Breast epithelium (tissue), 4 donors: ENCODE measurements around the gene PATJ. TPM values are rescaled to one million over a fixed set of nuclear protein-coding genes. Genes with fewer than 3 reads are reported as not detected.

Experiments used
- DNase-seq, 2 donors: peaks; one replicate each; pipeline ENCODE4 v3.0.0-alpha.2; 2019; ENCODE audit warnings: low spot score in 2 of 2
- H3K27ac ChIP-seq, 2 donors: fragments of 200-600 bp; sonication (generic) in 1 of 2; one replicate each; pipeline ENCODE4 v1.5.1; 2016 to 2019; ENCODE audit warnings: mild to moderate bottlenecking in 1 of 2
- H3K27me3 ChIP-seq, 2 donors: fragments of 200-600 bp; sonication (generic) in 1 of 2; one replicate each; pipeline versions ENCODE4 v1.5.1 to v1.6.0; 2017 to 2019; ENCODE audit warnings: control low read depth in 1 of 2, mild to moderate bottlenecking in 1 of 2
- H3K36me3 ChIP-seq: fragments of 200-600 bp; one replicate; pipeline ENCODE4 v1.5.1; 2019
- H3K4me1 ChIP-seq, 2 donors: fragments of 200-600 bp; sonication (generic); one replicate each; pipeline ENCODE4 v1.5.1; 2016 to 2019; ENCODE audit warnings: control low read depth in 1 of 2
- H3K4me3 ChIP-seq, 3 donors: fragments of 200-600 bp; sonication (generic); 1 replicate in 2 of 3; 2 replicates in 1 of 3; pipeline ENCODE4 v1.5.1; 2016 to 2019; ENCODE audit warnings: mild to moderate bottlenecking in 3 of 3, moderate library complexity in 2 of 3
- H3K9me3 ChIP-seq, 2 donors: fragments of 200-600 bp; sonication (generic) in 1 of 2; one replicate each; pipeline ENCODE4 v1.5.1; 2016 to 2019; ENCODE audit warnings: control low read depth in 1 of 2
- CTCF ChIP-seq, 3 donors: fragments of 450-650 bp; IDR thresholded peaks; one replicate each; pipeline ENCODE4 v1.5.1; 2016 to 2017; ENCODE audit warnings: antibody characterized with exemption in 3 of 3, mild to moderate bottlenecking in 3 of 3, moderate library complexity in 3 of 3
- POLR2A ChIP-seq: fragments of 450-650 bp; IDR thresholded peaks from one replicate; pipeline ENCODE4 v1.6.1; 2016; ENCODE audit warnings: antibody characterized with exemption, mild to moderate bottlenecking, moderate library complexity
- POLR2AphosphoS5 ChIP-seq, 3 donors: sonication (generic); formaldehyde crosslinking; IDR thresholded peaks; one replicate each; pipeline ENCODE4 v1.6.1; 2017; ENCODE audit warnings: antibody characterized with exemption in 3 of 3
- intact Hi-C: fragments of 100-400 bp; cut with DNase I; formaldehyde crosslinking; loops from one replicate; pipeline ENCODE4 v1.15.1; 2023; ENCODE audit warnings: low total_unique reads
- total RNA-seq, 3 donors: library from RNA; depleted of rRNA; stranded (reverse); fragments of >200 nt; gene quantifications; one replicate each; pipeline ENCODE4 v1.1.0, GENCODE V29; 2016

Gene PATJ
- total RNA-seq, 3 donors from 2014 or later = 20.8 to 193 (median 129) TPM

GRCh38 chr1:61812916-61813315 is 70.6 kb downstream of the PATJ start:
- no peaks in the 10 kb centered on the region for H3K36me3 ChIP-seq
- H3K27me3 ChIP-seq = no peaks in the 10 kb centered on the region
- no peaks in the 10 kb centered on the region for H3K9me3 ChIP-seq
- no peak overlapping the region for H3K27ac ChIP-seq
- DNase-seq = no peak
- intact Hi-C loops = no loop called here
- H3K4me3 ChIP-seq = no peak overlapping the region
- no peaks in the 10 kb centered on the region for H3K4me1 ChIP-seq
- TF ChIP-seq POLR2AphosphoS5 (IDR thresholded peaks at IDR 0.05) = no peak
- no peak for TF ChIP-seq POLR2A

- Histone ChIP-seq H3K36me3 (no peaks in the 10 kb centered on the region), H3K4me1 (no peaks in the 10 kb centered on the region), H3K27ac (no peak overlapping the region), H3K4me3 (no peak overlapping the region), H3K9me3 (no peaks in the 10 kb centered on the region), H3K27me3 (no peaks in the 10 kb centered on the region)
- TF ChIP-seq POLR2A (no peak), CTCF (IDR thresholded peaks at IDR 0.05) (no peak), POLR2AphosphoS5 (IDR thresholded peaks at IDR 0.05) (no peak)
- intact Hi-C loops = no loop called here
- DNase-seq = no peak
Measured at GRCh38 chr1:61816191-61816590, 73.9 kb downstream of the PATJ start.

DNA sequence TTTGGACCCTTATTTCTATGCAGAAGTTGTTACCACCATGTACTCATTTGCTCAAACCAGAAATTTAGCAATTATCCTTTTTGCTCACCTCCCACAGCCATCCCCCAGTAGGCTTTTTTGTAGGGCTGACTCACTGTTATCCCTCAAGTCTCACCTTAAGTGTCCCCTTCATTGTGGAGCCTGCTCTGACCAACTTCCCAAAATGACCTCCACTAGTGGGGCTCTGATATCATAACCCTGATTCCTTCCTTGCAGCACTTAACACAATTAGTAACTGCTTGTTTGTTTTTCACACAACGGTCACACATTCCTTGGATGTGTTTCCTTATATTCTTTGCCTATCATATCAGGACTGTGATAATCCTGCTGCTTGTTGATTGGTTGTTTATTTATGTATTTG is 76.7 kb downstream of the PATJ start:
- intact Hi-C loops = no loop called here
- Histone ChIP-seq H3K27me3 (no peaks in the 10 kb centered on the region), H3K4me3 (no peak overlapping the region), H3K4me1 (no peaks in the 10 kb centered on the region), H3K9me3 (no peaks in the 10 kb centered on the region), H3K27ac (no peak overlapping the region), H3K36me3 (no peaks in the 10 kb centered on the region)
- no peak for DNase-seq
- no peak for TF ChIP-seq CTCF (IDR thresholded peaks at IDR 0.05)
- TF ChIP-seq POLR2AphosphoS5 (IDR thresholded peaks at IDR 0.05) = no peak
- no peak for TF ChIP-seq POLR2A

DNA sequence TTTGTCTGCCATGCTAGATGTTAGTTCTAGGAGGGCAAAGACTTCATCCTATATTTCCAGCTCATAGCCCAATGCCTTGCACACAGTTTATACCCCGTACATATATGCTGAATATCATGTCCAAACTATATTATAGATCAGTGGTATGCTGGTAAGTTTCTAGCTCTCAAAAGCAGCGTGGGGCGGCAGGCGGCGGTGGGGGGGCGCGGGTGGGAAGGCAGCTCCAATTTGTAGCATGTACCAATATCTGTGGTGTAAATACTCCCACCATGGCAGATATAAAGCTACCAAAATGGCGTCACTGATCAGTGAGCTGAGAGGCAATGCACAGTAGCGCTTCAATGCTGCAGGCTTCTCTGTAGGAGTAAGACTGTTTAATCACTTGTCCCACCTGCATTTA is 77.1 kb downstream of the PATJ start:
- Histone ChIP-seq H3K36me3 (no peaks in the 10 kb centered on the region), H3K4me1 (no peaks in the 10 kb centered on the region), H3K4me3 (no peak overlapping the region), H3K9me3 (no peaks in the 10 kb centered on the region), H3K27me3 (no peaks in the 10 kb centered on the region), H3K27ac (no peak overlapping the region)
- DNase-seq = no peak
- intact Hi-C loops = no loop called here
- TF ChIP-seq POLR2AphosphoS5 (IDR thresholded peaks at IDR 0.05) = no peak
- no peak for TF ChIP-seq POLR2A
- no peak for TF ChIP-seq CTCF (IDR thresholded peaks at IDR 0.05)

GRCh38 chr1:61825393-61825792 is 83.1 kb downstream of the PATJ start:
- H3K27ac ChIP-seq = no peak overlapping the region
- no peaks in the 10 kb centered on the region for H3K9me3 ChIP-seq
- H3K36me3 ChIP-seq = peaks cover 4% of the 10 kb centered on the region
- TF ChIP-seq CTCF (IDR thresholded peaks at IDR 0.05) (no peak), POLR2AphosphoS5 (IDR thresholded peaks at IDR 0.05) (no peak), POLR2A (no peak)
- no peaks in the 10 kb centered on the region for H3K4me1 ChIP-seq
- no peak for DNase-seq
- H3K27me3 ChIP-seq = no peaks in the 10 kb centered on the region
- intact Hi-C loops = no loop called here
- no peak overlapping the region for H3K4me3 ChIP-seq

GRCh38 chr1:61828805-61829204 is 86.5 kb downstream of the PATJ start:
- Histone ChIP-seq H3K27ac (no peak overlapping the region), H3K36me3 (peaks cover 4% of the 10 kb centered on the region), H3K4me3 (no peak overlapping the region), H3K9me3 (no peaks in the 10 kb centered on the region), H3K4me1 (no peaks in the 10 kb centered on the region), H3K27me3 (no peaks in the 10 kb centered on the region)
- TF ChIP-seq CTCF (IDR thresholded peaks at IDR 0.05) (no peak), POLR2AphosphoS5 (IDR thresholded peaks at IDR 0.05) (no peak), POLR2A (no peak)
- intact Hi-C loops = no loop called here
- no peak for DNase-seq
